Epithelial cell of proximal tubule (primary cell): Measurements from ENCODE around the gene MZF1. TPM values are rescaled to one million over a fixed set of nuclear protein-coding genes. Genes with fewer than 3 reads are reported as not detected.

Source experiments
- DNase-seq: peaks from one replicate; pipeline ENCODE4 v3.0.0-alpha.2; 2011; ENCODE audit warnings: low read depth
- H3K4me3 ChIP-seq: 2 replicates; pipeline ENCODE4 v1.5.1; 2011; ENCODE audit warnings: low read depth, mild to moderate bottlenecking, low read length
- CTCF ChIP-seq: conservative IDR thresholded peaks from 2 replicates; pipeline ENCODE4 v1.5.1; 2012; ENCODE audit warnings: low read depth, mild to moderate bottlenecking, low read length
- total RNA-seq: library from RNA; depleted of rRNA; stranded (reverse); fragments of >200 nt; gene quantifications from 2 replicates; pipeline ENCODE4 v1.2.3, GENCODE V29; 2015

Gene MZF1
- total RNA-seq, 1 donor from 2014 or later, result 12.7 TPM

- DNase-seq, result no peak
- no peak for TF ChIP-seq CTCF
- no peak overlapping the region for H3K4me3 ChIP-seq
These were observed 6.1 kb downstream of the MZF1 start for GRCh38 chr19:58566989-58567388.

GRCh38 chr19:58563823-58564222 lies 9.3 kb downstream of the MZF1 start:
- no peak for TF ChIP-seq CTCF
- DNase-seq, result no peak

GRCh38 chr19:58563034-58563573 lies 10.0 kb downstream of the MZF1 start:
- no peak for TF ChIP-seq CTCF
- no peak for DNase-seq
- peak overlapping the region; percentile 44 for H3K4me3 ChIP-seq

More at GRCh38 chr19:58563823-58564222, 9.3 kb downstream of the MZF1 start:
- no peak overlapping the region for H3K4me3 ChIP-seq

GRCh38 chr19:58562122-58563033 lies 10.8 kb downstream of the MZF1 start:
- TF ChIP-seq CTCF, result no peak
- no peak for DNase-seq
- H3K4me3 ChIP-seq, result peak overlapping the region; percentile 44

- DNase-seq, result no peak
- H3K4me3 ChIP-seq, result peak overlapping the region; percentile 44
- no peak for TF ChIP-seq CTCF
These were observed 11.6 kb downstream of the MZF1 start for GRCh38 chr19:58561373-58562121.

- H3K4me3 ChIP-seq, result no peak overlapping the region
- no peak for DNase-seq
- TF ChIP-seq CTCF, result no peak
These were observed 12.2 kb downstream of the MZF1 start for GRCh38 chr19:58560921-58561320.
